ENCODE results near the gene GMIP.
"Not testable (repeated sequence)": the region's sequence is repeated elsewhere in the genome, so short reads cannot be mapped to it uniquely, and the experiment has no call there.

DNA sequence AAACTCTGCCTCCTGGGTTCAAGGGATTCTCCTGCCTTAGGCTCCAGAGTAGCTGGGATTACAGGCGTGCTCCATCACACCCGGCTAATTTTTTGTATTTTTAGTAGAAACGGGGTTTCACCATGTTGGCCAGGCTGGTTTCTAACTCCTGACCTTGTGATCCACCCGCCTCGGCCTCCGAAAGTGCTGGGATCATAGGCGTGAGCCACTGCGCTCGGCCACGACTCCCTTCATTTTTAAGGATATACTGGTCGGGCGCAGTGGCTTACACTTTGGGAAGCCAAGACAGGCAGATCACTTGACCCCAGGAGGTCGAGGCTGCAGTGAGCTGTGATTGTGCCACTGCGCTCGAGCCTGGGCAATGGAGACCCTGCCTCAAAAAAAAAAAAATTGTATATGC, 42.7 kb upstream of the GMIP start:
- TF ChIP-seq YY1 (IDR thresholded peaks at IDR 0.05; ENCODE audit: insufficient read depth, insufficient read length); SUZ12 (IDR thresholded peaks at IDR 0.05; ENCODE audit: extremely low read depth, insufficient read depth, insufficient read length): not testable (repeated sequence)

All from NT2/D1 (cell line).